ENCODE measurements around the gene MICU1. TPM values are rescaled to one million over a fixed set of nuclear protein-coding genes. Genes with fewer than 3 reads are reported as not detected.

Gene MICU1
- total and polyA plus RNA-seq, 10 of the 15 experiments (the other 5 are each of a cell fraction or from before 2014, with no cell fraction given) = 18.2 to 36.4 (median 22.2) TPM

- TF ChIP-seq ATF3 (IDR thresholded peaks at IDR 0.05; ENCODE audit: borderline replicate concordance, extremely low read depth, low read depth, low read length) (no peak), SKIL (IDR thresholded peaks at IDR 0.05; ENCODE audit: low read depth, poor library complexity, severe bottlenecking) (no peak), YY1 (IDR thresholded peaks at IDR 0.05; ENCODE audit: low read depth, low read length) (no peak), GABPA (IDR thresholded peaks at IDR 0.05; ENCODE audit: low read depth) (no peak), BMI1 (IDR thresholded peaks at IDR 0.05; ENCODE audit: borderline replicate concordance) (no peak), CBFB (IDR thresholded peaks at IDR 0.05; ENCODE audit: low read depth) (no peak), BHLHE40 (IDR thresholded peaks at IDR 0.05; ENCODE audit: borderline replicate concordance in 1 of 2, low read depth in 2 of 2, low read length in 1 of 2) (no peak), NR2F1 (conservative IDR thresholded peaks at IDR 0.05) (no peak), HCFC1 (IDR thresholded peaks at IDR 0.05; ENCODE audit: low read length) (no peak)
Observed at GRCh38 chr10:72630144-72630543, 4.3 kb upstream of the MICU1 start (continued).

- TSS peak; percentile 76 for BruUV-seq (replicated peaks)
- Histone ChIP-seq H3K27ac (ENCODE audit: control insufficient read depth, insufficient read depth) (peak overlapping the region; percentile 74), H4K20me1 (ENCODE audit: control insufficient read depth, insufficient read depth) (no peaks in the 10 kb centered on the region), H3K4me1 (ENCODE audit: control insufficient read depth, insufficient read depth, low read length) (no peaks in the 10 kb centered on the region), H3K9me3 (replicated peaks; ENCODE audit: control insufficient read depth, insufficient read depth, low read length) (no peaks in the 10 kb centered on the region), H3K36me3 (ENCODE audit: control insufficient read depth in 2 of 2, insufficient read depth in 2 of 2, low read length in 1 of 2) (peaks cover 0 to 3% of the 10 kb centered on the region in 2 experiments; a peak in 1 of 4 replicates), H3K79me2 (ENCODE audit: control insufficient read depth, insufficient read depth, low read length) (peaks cover 4% of the 10 kb centered on the region), H2AFZ (ENCODE audit: control insufficient read depth, low read depth, low read length) (peak overlapping the region; percentile 77), H3K4me2 (ENCODE audit: control insufficient read depth, insufficient read depth) (peak overlapping the region; percentile 83), H3K4me3 (peak overlapping the region; percentile 96), H3K9ac (ENCODE audit: control insufficient read depth, insufficient read depth, low read length) (peak overlapping the region; percentile 36), H3K27me3 (replicated peaks in 1 of 2; ENCODE audit: control insufficient read depth in 2 of 2, insufficient read depth in 2 of 2, low read length in 1 of 2) (no peaks in the 10 kb centered on the region)
- DNase-seq (ENCODE audit: low read depth, low spot score) (no peak), FAIRE-seq (no peak), ATAC-seq (no peak)
- RAD21 ChIA-PET (ENCODE audit: unreplicated experiment) = interaction anchor here (1.0 to 1.7 kb wide), 2 partner anchors 65 to 66 kb away, joined by 3 to 7 read pairs; partner anchors contain the start of gene MCU
- 6% methylated on average over 1 of the region's 1 CpG for WGBS (ENCODE audit: insufficient coverage, insufficient replicate concordance, low lambda C conversion rate, missing lambda C conversion rate)
- in situ Hi-C loops (cut with MboI) = no loop called here
- intact Hi-C loops (cut with micrococcal nuclease; ENCODE audit: unreplicated experiment) = no loop called here
- SMC1A ChIA-PET (ENCODE audit: uncharacterized antibody, unreplicated experiment) = interaction anchor here (0.7 to 1.7 kb wide), 4 partner anchors 13 to 246 kb away, joined by 3 to 6 read pairs (median 4); no protein-coding TSS in a partner anchor
- POLR2A ChIA-PET = interaction anchor here (1.0 kb wide), 1 partner anchor 70 kb away, joined by 7 read pairs; no protein-coding TSS in a partner anchor
- CTCF ChIA-PET = interaction anchor here (1.1 to 2.2 kb wide), 2 partner anchors 11 to 68 kb away, joined by 3 to 12 read pairs; no protein-coding TSS in a partner anchor
- TF ChIP-seq PML (IDR thresholded peaks at IDR 0.05; ENCODE audit: low read length) (0 out of 2 replicates have a peak, but pooled peaks have one; percentile 5), SREBF1 (IDR thresholded peaks at IDR 0.05; ENCODE audit: low read length) (no peak)
Observed at GRCh38 chr10:72626444-72626754, 520 bp upstream of the MICU1 start.

All from GM12878 (cell line).